ENCODE data around the gene RHCG.

RHCG gene

DNA sequence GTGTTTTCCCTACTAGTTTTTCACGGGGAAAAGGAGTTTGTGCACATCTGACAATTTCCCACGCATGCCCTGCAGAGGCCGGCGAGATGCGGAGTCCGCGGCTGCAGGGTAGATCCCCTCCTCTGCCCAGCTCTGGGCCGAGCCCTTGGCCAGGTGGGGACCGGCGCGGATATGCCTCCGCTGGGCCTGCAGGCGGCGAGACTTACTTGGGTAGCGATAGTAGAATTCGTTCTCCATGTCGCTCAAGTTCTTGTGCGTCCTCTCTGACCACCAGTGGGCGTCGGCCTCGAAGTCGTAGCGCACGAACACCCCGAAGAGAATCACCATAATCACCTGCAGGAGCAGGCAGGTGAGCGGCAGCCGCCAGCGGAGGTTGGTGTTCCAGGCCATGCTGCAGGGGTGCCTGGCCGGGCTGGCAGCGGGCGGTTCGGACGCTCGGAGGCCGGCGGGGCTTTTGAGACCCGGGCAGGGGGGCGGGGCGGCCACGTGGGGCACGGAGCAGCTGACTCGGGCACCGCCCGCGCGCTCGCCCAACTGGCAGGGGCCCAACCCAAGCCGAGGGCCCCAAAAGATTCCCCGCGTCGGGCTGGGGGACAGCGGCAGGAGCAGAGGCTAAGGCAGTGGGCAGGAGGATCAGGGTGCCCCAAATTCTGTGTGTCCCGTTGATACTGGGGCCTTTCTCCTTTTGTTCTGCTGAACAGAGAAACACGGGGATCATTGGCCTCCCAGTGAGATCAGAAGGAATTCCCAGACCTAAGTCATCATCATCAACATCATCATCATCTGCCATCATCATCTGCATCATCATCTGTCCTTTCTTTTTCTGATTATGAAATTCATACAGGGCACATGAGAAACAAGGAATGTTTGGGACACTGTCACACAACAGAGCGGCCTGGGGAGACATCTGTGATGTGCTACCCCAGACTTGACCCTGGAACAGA, at the start of gene RHCG:
RHCG (minus strand) TSS at position 429 of the 944 bp plus-strand sequence; CDS start at position 390, 39 bp downstream.
- in situ Hi-C loops (cut with HindIII; ENCODE audit: low pct_unique_long_range_greater_than_20kb, low sequenced_read_pairs) = no loop called here
- no peak for TF ChIP-seq JUND (IDR thresholded peaks at IDR 0.05; ENCODE audit: low read depth)
- peak; percentile 60 to 85 for DNase-seq (ENCODE audit: low read depth in 1 of 2, low spot score in 1 of 2)

DNA sequence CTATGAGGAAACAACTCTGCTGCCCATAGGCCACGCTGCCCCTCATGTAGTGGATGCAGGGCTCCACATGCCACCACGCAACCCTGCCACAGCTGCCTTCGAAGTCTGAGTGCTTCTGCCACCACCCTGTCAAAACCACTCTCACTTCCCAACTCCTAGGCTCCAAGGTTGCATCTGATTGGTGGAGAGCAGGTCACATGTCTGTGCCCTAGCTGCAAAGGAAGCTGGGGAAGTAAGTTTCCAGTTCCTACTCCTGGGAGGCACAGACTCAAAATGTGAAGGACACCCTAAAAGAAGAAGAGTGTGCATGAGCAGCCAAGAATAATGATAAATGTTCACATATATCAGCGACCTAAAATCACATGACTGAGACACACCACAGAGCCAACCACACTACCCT, 47.0 kb upstream of the RHCG start:
- no peak for TF ChIP-seq JUND (IDR thresholded peaks at IDR 0.05; ENCODE audit: low read depth)
- in situ Hi-C loops (cut with HindIII; ENCODE audit: low pct_unique_long_range_greater_than_20kb, low sequenced_read_pairs) = no loop called here
- peak in 1 of 2 experiments; percentile 4 for DNase-seq (ENCODE audit: low read depth in 1 of 2, low spot score in 1 of 2)

DNA sequence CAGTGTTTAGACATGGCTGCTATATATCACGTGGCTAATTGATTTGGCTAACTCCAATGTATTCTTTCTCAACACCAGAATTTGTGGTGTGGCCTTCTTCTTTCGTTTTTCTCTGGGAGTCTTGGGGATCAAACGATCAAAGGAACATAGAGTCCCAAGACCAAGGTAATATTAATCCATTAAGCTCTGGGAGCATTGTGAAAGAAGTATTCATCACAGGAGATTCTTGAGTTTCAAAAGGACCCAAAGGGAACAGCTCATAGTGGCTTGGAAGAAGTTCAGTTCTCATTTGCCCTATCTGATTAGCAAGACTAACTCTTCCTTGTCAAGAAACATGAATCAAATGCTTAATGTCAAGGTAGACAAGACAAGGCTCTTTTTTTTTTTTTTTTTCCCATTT, 46.0 kb upstream of the RHCG start:
- in situ Hi-C loops (cut with HindIII; ENCODE audit: low pct_unique_long_range_greater_than_20kb, low sequenced_read_pairs) = no loop called here
- no peak for DNase-seq (ENCODE audit: low read depth in 1 of 2, low spot score in 1 of 2)
- no peak for TF ChIP-seq JUND (IDR thresholded peaks at IDR 0.05; ENCODE audit: low read depth)

DNA sequence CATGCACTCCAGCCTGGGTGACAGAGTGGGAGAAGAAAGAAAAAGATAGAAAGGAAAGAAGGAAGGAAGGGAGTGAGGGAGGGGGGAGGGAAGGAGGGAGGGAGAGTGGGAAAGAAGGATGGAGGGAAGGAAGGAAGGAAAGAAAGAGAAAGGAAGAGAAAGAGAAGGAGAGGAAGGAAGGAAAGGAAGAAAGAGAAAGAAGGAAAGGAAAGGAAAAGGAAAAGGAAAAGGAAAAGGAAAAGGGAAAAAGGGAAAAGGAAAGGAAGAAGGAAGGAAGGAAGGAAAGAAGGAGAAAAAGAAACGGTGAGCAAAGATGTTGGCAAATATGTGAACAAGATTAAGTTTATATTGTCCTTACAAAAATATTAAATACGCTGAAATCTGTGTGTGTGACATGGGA, 42.6 kb upstream of the RHCG start:
- in situ Hi-C loops (cut with HindIII; ENCODE audit: low pct_unique_long_range_greater_than_20kb, low sequenced_read_pairs) = no loop called here
- TF ChIP-seq JUND (IDR thresholded peaks at IDR 0.05; ENCODE audit: low read depth) = no peak
- no peak for DNase-seq (ENCODE audit: low read depth in 1 of 2, low spot score in 1 of 2)

DNA sequence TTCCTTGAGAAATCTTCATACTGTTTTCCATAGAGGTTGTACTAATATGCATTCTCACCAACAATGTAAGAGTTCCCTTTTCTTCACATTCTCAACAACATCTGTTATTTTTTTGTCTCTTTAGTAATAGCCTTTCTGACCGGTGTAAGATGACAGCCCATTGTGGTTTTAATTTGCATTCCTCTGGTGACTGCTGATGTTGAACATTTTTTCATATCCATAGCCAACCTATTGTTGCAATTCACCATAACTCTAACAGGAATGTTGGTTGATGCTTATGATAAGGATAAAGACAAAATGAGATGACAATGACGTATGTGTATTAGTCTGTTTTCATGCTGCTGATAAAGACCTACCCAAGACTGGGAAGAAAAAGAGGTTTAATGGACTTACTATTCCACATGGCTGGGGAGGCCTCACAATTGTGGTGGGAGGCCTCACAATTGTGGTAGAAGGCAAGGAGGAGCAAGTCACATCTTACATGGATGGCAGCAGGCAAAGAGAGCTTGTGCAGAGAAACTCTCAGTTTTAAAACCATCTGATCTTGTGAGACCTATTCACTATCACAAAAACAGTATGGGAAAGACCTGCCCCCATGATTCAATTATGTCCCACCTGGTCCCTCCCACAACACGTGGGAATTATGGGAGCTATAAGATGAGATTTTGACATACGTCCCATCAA, 37.6 kb upstream of the RHCG start:
- TF ChIP-seq JUND (IDR thresholded peaks at IDR 0.05; ENCODE audit: low read depth) = no peak
- DNase-seq (ENCODE audit: low read depth in 1 of 2, low spot score in 1 of 2) = no peak
- in situ Hi-C loops (cut with HindIII; ENCODE audit: low pct_unique_long_range_greater_than_20kb, low sequenced_read_pairs) = no loop called here

DNA sequence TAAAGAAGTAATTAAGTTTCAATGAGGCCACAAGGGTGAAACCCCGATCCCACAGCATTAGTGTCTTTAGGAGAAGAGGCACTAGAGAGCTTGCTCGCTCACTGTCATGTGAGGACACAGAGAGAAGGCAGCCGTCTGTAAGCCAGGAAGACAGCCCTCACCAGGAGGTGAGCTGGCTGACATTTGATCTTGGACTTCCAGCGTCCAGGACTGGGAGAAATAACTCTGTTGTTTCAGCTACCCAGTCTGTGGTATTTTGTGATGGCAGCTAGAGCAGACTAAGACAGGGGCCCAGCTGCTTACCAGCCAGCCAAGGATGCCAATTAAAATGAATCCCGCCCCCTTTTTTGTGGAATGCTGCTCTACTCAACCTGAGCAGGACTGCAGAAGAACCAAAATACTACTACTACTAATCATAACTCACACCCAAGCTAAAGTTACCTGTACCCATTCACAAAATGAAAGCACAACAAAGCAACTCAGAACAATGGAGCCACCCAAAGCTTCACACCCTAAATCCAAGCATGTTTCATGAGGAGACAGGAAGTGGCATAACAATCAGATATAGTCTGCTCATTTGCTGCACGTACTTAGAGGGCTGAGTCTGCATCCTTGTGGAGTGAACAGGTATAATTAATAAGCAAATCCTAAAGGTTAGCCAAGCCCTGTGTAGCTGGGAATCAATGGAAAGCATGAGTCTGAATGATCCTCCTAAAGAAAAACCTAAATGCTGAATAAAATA, 35.6 kb upstream of the RHCG start:
- DNase-seq (ENCODE audit: low read depth in 1 of 2, low spot score in 1 of 2) = peak in 1 of 2 experiments; percentile 28
- in situ Hi-C loops (cut with HindIII; ENCODE audit: low pct_unique_long_range_greater_than_20kb, low sequenced_read_pairs) = no loop called here
- no peak for TF ChIP-seq JUND (IDR thresholded peaks at IDR 0.05; ENCODE audit: low read depth)

DNA sequence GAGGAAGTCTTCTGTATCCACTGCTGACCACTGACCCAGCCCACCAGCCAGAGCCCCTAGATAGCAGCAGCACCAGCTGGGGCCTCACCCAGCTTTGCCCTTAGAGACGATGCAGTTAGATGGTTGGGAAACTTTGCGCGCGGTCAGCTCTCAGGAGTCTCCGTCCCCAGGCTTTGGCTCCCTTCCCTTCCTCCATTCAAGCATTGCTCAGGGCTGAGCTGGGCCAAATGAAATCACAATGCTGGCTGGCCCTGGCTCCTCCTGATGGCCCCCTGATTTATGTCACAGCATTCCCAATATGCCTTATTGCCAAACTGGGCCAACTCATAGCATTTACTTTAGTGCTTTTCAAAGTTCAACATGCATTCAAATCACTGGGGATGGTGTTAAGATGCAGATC, 34.6 kb upstream of the RHCG start:
- in situ Hi-C loops (cut with HindIII; ENCODE audit: low pct_unique_long_range_greater_than_20kb, low sequenced_read_pairs) = no loop called here
- TF ChIP-seq JUND (IDR thresholded peaks at IDR 0.05; ENCODE audit: low read depth) = no peak
- no peak for DNase-seq (ENCODE audit: low read depth in 1 of 2, low spot score in 1 of 2)

DNA sequence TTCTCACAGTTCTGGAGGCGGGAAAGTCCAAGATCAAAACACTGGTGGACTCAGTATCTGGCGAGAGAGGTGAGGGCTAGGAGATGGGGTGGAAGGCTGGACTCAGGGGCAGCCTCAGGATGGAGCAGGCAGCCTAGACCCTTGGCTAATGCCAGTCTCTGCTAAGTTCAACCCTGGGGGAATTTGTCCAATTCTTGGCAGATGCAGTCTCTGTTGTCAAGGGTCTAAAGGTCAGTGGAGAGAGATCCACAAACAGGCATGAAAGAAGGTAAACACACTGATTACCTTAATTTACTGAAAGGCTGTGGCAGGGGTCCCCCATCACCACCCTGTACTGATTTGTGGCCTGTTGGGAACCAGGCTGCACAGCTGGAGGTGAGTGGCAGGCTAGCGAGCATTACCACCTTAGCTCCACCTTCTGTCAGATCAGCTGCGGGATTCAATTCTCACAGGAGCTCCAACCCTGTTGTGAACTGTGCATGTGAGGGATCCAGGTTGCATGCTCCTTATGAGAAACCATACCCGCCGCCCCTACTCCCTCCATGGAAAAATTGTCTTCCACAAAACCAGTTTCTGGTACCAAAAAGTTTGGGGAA, 32.5 kb upstream of the RHCG start:
- no peak for TF ChIP-seq JUND (IDR thresholded peaks at IDR 0.05; ENCODE audit: low read depth)
- DNase-seq (ENCODE audit: low read depth in 1 of 2, low spot score in 1 of 2) = no peak
- in situ Hi-C loops (cut with HindIII; ENCODE audit: low pct_unique_long_range_greater_than_20kb, low sequenced_read_pairs) = no loop called here

DNA sequence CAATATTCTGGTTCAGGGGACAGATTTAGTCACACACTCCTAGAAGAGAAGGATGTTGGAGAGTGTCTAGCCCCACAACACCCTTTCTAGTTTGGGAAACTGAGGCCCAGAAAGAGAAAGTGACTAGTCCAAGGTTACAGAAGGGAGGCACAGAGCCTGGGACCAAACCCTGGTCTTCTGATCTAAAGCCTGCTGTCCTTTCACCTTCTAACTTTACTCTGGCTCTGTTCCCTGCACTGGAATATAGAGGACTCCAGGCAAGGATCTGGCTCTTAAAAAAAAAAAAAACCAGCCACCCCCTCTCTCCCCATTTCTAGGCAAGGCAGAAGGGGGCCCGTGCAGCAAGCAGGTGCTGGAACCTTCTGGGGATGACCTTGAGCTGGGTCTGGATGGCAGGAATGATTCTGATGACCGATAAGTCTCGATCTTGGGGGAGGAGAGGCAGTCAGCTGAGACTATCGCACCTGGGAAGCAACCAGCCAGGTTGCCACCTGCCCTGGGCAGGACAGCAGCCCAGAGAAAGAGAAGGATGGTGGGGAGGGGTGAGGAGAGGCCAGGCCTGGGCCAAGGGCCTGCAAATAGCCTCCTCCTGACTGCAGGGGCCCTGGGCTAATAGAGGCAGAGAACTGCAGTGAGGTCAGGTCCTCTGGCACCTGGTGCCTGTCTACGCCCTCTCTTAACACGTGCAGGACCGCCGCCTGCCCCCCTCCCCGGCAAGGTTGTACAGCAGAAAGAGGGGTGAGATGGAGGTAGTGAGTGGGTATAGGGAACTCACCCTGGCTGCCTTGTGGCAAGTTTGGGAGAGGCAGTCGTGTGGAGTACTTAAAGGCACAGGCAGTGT, 30.4 kb upstream of the RHCG start:
- no peak for DNase-seq (ENCODE audit: low read depth in 1 of 2, low spot score in 1 of 2)
- TF ChIP-seq JUND (IDR thresholded peaks at IDR 0.05; ENCODE audit: low read depth) = no peak

DNA sequence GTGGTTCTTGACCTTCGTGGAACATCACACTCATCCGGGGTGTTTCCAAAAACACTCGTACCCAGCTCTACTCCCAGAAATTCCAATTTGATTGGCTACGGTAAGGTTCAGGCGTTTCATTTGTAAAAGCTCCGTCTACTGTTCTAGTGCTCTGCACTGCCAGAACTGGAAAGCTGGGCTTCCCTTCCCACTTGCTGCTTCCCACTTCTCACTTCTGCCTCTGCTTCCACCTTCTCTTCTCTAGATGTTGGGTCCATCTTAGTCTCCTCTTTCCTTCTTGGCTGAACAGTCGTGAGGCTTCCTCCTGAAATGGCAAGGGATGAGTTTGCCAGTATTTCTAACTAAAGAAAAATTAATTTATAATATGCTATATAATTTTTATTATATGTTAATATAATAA, 29.8 kb upstream of the RHCG start:
- in situ Hi-C loops (cut with HindIII; ENCODE audit: low pct_unique_long_range_greater_than_20kb, low sequenced_read_pairs) = no loop called here
- TF ChIP-seq JUND (IDR thresholded peaks at IDR 0.05; ENCODE audit: low read depth) = no peak
- DNase-seq (ENCODE audit: low read depth in 1 of 2, low spot score in 1 of 2) = no peak

More for the DNA sequence above, 30.4 kb upstream of the RHCG start:
- in situ Hi-C loops (cut with HindIII; ENCODE audit: low pct_unique_long_range_greater_than_20kb, low sequenced_read_pairs) = no loop called here

DNA sequence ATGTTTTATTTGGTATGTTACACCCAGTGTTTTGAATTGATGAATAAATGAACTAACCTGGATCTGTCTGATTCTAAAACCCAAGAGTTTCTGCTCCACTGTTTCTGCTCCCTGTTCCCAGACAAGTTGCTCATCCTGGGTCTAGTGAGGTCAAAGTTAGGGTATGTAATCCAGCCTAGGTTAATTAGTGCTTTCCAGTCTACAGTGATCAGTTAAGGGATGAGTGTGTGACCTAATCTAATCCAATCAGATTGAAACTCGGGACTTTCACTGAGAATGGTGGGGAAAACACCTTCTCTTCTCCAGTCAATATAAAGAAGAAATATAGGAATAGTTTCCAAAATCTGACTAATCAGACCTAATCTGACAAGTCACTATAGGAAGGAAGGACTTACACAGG, 27.8 kb upstream of the RHCG start:
- DNase-seq (ENCODE audit: low read depth in 1 of 2, low spot score in 1 of 2) = no peak
- in situ Hi-C loops (cut with HindIII; ENCODE audit: low pct_unique_long_range_greater_than_20kb, low sequenced_read_pairs) = no loop called here

More for the DNA sequence above, 27.8 kb upstream of the RHCG start:
- no peak for TF ChIP-seq JUND (IDR thresholded peaks at IDR 0.05; ENCODE audit: low read depth)

Data from T47D (cell line).